Uterus (tissue), 2 donors: ENCODE results near the gene PRR11.

ENCODE experiments used
- CTCF ChIP-seq, 4 experiments: fragments of 200-600 bp in 2 of 4; fragments of 450-650 bp in 2 of 4; sonication (generic) in 2 of 4; IDR thresholded peaks; one replicate each; pipeline ENCODE4 v1.5.1; 2016 to 2019; ENCODE audit warnings: antibody characterized with exemption in 4 of 4, mild to moderate bottlenecking in 2 of 4, moderate library complexity in 1 of 4
- POLR2A ChIP-seq, 2 donors: fragments of 450-650 bp; IDR thresholded peaks; one replicate each; pipeline ENCODE4 v1.6.1; 2016; ENCODE audit warnings: antibody characterized with exemption in 2 of 2, mild to moderate bottlenecking in 1 of 2, moderate library complexity in 1 of 2

DNA sequence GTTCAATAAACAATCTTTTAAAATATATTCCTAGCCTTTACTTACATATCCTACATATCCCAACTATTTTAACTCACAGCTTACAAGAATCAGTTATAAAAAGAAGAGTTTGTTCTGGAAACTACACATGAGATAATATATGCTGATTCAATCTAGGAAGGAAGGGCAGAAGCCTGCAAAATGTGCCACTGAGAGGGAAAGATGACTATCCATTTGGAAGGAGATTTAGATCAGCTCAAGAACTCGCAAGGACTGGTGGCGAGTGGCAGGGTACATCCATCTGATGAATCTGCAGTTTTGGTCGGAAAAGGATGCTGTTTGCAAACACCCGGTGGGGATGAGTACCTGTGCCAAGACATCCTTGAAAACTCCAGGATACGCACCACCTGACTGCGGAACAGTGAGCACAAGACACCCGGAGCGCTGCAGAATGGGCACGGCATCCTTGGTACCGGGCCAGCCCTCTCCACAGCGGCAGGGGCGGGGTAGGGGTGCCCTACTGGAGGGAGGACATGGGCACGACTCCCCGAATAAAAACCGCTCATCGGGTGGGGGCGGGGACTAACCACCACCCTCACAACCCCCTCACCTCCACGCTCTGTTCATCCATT, 49.6 kb upstream of the PRR11 start:
- TF ChIP-seq CTCF (IDR thresholded peaks at IDR 0.05) (no peak), POLR2A (IDR thresholded peaks at IDR 0.05) (no peak)
